ENCODE results near the gene SFI1.
A peak's percentile ranks its signal among the peaks of the same experiment; 100 is the strongest.
"Not testable (repeated sequence)": the region's sequence is repeated elsewhere in the genome, so short reads cannot be mapped to it uniquely, and the experiment has no call there.

Gene SFI1

GRCh38 chr22:31556627-31557203 lies 60.4 kb downstream of the SFI1 start:
- DNase-seq = no peak

- not testable (repeated sequence) for DNase-seq
Measured at GRCh38 chr22:31558546-31558945, 62.2 kb downstream of the SFI1 start.

GRCh38 chr22:31561238-31561887 lies 65.0 kb downstream of the SFI1 start:
- peak; percentile 1 to 31 (median 10) for DNase-seq

GRCh38 chr22:31561970-31562369 lies 65.6 kb downstream of the SFI1 start:
- DNase-seq = no peak

GRCh38 chr22:31566484-31566883 lies 70.1 kb downstream of the SFI1 start:
- no peak for DNase-seq

- DNase-seq = no peak
Measured at GRCh38 chr22:31567196-31567595, 70.9 kb downstream of the SFI1 start.

- no peak for DNase-seq
Measured at GRCh38 chr22:31567702-31568101, 71.4 kb downstream of the SFI1 start.

GRCh38 chr22:31569126-31569525 lies 72.8 kb downstream of the SFI1 start:
- DNase-seq = no peak

- no peak for DNase-seq
Measured at GRCh38 chr22:31572939-31573338, 76.6 kb downstream of the SFI1 start.

GRCh38 chr22:31574055-31574670 lies 77.8 kb downstream of the SFI1 start:
- no peak for DNase-seq

GRCh38 chr22:31575190-31575589 lies 78.9 kb downstream of the SFI1 start:
- DNase-seq = no peak

- no peak for DNase-seq
Measured at GRCh38 chr22:31577711-31578110, 81.4 kb downstream of the SFI1 start.

- DNase-seq = no peak
Measured at GRCh38 chr22:31578171-31578570, 81.8 kb downstream of the SFI1 start.

- DNase-seq = no peak
Measured at GRCh38 chr22:31579835-31580242, 83.5 kb downstream of the SFI1 start.

- no peak for DNase-seq
Measured at GRCh38 chr22:31583861-31584485, 87.6 kb downstream of the SFI1 start.

- DNase-seq = no peak
Measured at GRCh38 chr22:31584804-31585160, 88.4 kb downstream of the SFI1 start.

- no peak for DNase-seq
Measured at GRCh38 chr22:31585161-31585859, 89.0 kb downstream of the SFI1 start.

GRCh38 chr22:31586137-31586920 lies 90.0 kb downstream of the SFI1 start:
- no peak for DNase-seq

GRCh38 chr22:31588970-31589675 lies 92.8 kb downstream of the SFI1 start:
- DNase-seq = no peak

GRCh38 chr22:31590161-31590560 lies 93.8 kb downstream of the SFI1 start:
- not testable (repeated sequence) for DNase-seq

GRCh38 chr22:31595271-31595670 lies 98.9 kb downstream of the SFI1 start:
- DNase-seq = no peak
